Measurements from ENCODE around the gene BHLHA9. TPM values are rescaled to one million over a fixed set of nuclear protein-coding genes. Genes with fewer than 3 reads are reported as not detected.
"Not testable (repeated sequence)": the region's sequence is repeated elsewhere in the genome, so short reads cannot be mapped to it uniquely, and the experiment has no call there.

BHLHA9 gene
- total RNA-seq, 4 donors from 2014 or later = not detected

GRCh38 chr17:1302761-1303160, 32.5 kb downstream of the BHLHA9 start:
- no peak overlapping the region for H3K4me3 ChIP-seq (ENCODE audit: low read depth, poor library complexity, severe bottlenecking)
- TF ChIP-seq POLR2A (IDR thresholded peaks at IDR 0.05) = no peak
- TF ChIP-seq, protein P1, sequence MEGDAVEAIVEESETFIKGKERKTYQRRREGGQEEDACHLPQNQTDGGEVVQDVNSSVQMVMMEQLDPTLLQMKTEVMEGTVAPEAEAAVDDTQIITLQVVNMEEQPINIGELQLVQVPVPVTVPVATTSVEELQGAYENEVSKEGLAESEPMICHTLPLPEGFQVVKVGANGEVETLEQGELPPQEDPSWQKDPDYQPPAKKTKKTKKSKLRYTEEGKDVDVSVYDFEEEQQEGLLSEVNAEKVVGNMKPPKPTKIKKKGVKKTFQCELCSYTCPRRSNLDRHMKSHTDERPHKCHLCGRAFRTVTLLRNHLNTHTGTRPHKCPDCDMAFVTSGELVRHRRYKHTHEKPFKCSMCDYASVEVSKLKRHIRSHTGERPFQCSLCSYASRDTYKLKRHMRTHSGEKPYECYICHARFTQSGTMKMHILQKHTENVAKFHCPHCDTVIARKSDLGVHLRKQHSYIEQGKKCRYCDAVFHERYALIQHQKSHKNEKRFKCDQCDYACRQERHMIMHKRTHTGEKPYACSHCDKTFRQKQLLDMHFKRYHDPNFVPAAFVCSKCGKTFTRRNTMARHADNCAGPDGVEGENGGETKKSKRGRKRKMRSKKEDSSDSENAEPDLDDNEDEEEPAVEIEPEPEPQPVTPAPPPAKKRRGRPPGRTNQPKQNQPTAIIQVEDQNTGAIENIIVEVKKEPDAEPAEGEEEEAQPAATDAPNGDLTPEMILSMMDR (IDR thresholded peaks at IDR 0.05) = no peak
- DNase-seq (ENCODE audit: low spot score in 2 of 2) = no peak
- intact Hi-C loops (cut with DNase I; ENCODE audit: low total_unique reads) = no loop called here
- 80 to 87% methylated on average over 18 of the region's 18 CpGs for WGBS, 2 donors

- DNase-seq (ENCODE audit: low spot score in 2 of 2) = no peak
- H3K4me3 ChIP-seq (ENCODE audit: low read depth, poor library complexity, severe bottlenecking) = no peak overlapping the region
- 72 to 78% methylated on average over 5 of the region's 5 CpGs for WGBS, 2 donors
- intact Hi-C loops (cut with DNase I; ENCODE audit: low total_unique reads) = no loop called here
- no peak for TF ChIP-seq POLR2A (IDR thresholded peaks at IDR 0.05)
- TF ChIP-seq, protein P1 (IDR thresholded peaks at IDR 0.05) = no peak
Observed at GRCh38 chr17:1304522-1304921, 34.3 kb downstream of the BHLHA9 start.

GRCh38 chr17:1304962-1305563, 34.8 kb downstream of the BHLHA9 start:
- no peak for DNase-seq (ENCODE audit: low spot score in 2 of 2)
- H3K4me3 ChIP-seq (ENCODE audit: low read depth, poor library complexity, severe bottlenecking) = no peak overlapping the region
- whole genome bisulfite sequencing, 2 donors = 85 to 87% methylated on average over 19 of the region's 19 CpGs
- intact Hi-C loops (cut with DNase I; ENCODE audit: low total_unique reads) = no loop called here
- TF ChIP-seq POLR2A (IDR thresholded peaks at IDR 0.05) = no peak
- TF ChIP-seq, protein P1 (IDR thresholded peaks at IDR 0.05) = no peak

DNA sequence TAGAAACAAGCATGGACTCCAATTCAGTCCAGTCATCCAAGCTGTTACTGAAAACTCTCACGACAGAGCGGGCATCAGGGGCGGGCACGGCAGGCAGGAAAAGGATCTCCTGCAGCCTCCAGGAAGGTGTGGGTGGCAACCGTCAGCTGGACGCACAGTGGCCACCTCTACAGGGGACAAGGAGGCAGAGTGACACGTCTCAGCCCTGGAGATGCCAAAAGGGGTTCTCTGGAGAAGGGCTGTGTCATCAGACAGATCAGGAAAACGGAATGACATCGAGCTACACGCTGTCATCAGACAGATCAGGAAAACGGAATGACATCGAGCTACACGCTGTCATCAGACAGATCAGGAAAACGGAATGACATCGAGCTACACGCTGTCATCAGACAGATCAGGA, 37.6 kb downstream of the BHLHA9 start:
- H3K4me3 ChIP-seq (ENCODE audit: low read depth, poor library complexity, severe bottlenecking); DNase-seq (ENCODE audit: low spot score in 2 of 2); intact Hi-C loops (cut with DNase I; ENCODE audit: low total_unique reads): not testable (repeated sequence)
- 75 to 79% methylated on average over 12 to 13 of the region's 16 CpGs for WGBS, 2 donors

DNA sequence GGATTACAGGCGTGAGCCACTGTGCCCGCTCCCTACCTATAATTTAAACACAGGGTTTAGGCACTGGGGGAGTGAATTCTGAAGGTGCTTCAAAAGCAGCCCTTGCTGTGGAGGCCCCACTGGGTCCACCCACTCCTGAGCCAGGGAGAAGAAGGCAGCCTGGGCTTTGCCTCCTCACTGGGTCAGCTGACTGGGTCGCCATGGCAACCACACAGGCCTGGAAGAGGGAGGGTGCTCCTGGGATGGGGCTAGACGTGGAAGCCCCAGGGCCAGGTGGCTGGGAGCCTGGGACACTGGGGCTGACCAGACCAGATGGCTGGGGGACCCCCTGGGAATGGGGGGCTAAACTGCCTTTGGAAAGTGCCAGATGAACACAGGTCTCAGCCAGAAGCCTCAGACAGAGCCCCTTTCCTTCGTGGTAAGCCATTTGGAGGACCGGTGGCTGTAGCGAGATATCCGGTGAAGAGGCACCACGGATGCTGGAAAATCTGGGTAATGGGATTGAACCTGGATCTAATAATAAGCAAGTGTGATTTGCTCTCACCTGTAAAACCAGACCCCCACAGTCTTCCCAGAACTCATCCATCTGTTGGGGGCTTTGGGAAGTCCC, 42.1 kb downstream of the BHLHA9 start:
- TF ChIP-seq, protein P1 (IDR thresholded peaks at IDR 0.05) = no peak
- TF ChIP-seq POLR2A (IDR thresholded peaks at IDR 0.05) = no peak

GRCh38 chr17:1313270-1314005, 43.2 kb downstream of the BHLHA9 start:
- DNase-seq (ENCODE audit: low spot score in 2 of 2) = no peak
- H3K4me3 ChIP-seq (ENCODE audit: low read depth, poor library complexity, severe bottlenecking) = no peak overlapping the region
- WGBS, 2 donors = 80 to 83% methylated on average over 8 of the region's 8 CpGs
- intact Hi-C loops (cut with DNase I; ENCODE audit: low total_unique reads) = no loop called here
- TF ChIP-seq POLR2A (IDR thresholded peaks at IDR 0.05) = no peak
- TF ChIP-seq, protein P1 (IDR thresholded peaks at IDR 0.05) = no peak

More for the DNA sequence above, 42.1 kb downstream of the BHLHA9 start:
- H3K4me3 ChIP-seq (ENCODE audit: low read depth, poor library complexity, severe bottlenecking) = no peak overlapping the region
- 63 to 66% methylated on average over 8 to 9 of the region's 9 CpGs for WGBS, 2 donors
- no peak for DNase-seq (ENCODE audit: low spot score in 2 of 2)
- intact Hi-C loops (cut with DNase I; ENCODE audit: low total_unique reads) = no loop called here
